GM12873 (cell line): ENCODE results near the gene MED29.

Experiments
- CTCF ChIP-seq: IDR thresholded peaks from 2 replicates; pipeline ENCODE4 v1.5.1; 2012; ENCODE audit warnings: low read depth, mild to moderate bottlenecking, moderate library complexity, low read length, control low read depth; ENCODE audit not compliant: insufficient read depth; ENCODE audit errors: missing control alignments

The MED29 gene

GRCh38 chr19:39390451-39390750, 777 bp upstream of the MED29 start:
- TF ChIP-seq CTCF, result no peak

- peak; percentile 99 for TF ChIP-seq CTCF
Observed at GRCh38 chr19:39397360-39398296, 6.5 kb downstream of the MED29 start.

- no peak for TF ChIP-seq CTCF
Observed at GRCh38 chr19:39398297-39398864, 7.2 kb downstream of the MED29 start.

- no peak for TF ChIP-seq CTCF
Observed at GRCh38 chr19:39399668-39400050, 8.5 kb downstream of the MED29 start.

GRCh38 chr19:39400061-39400460, 8.9 kb downstream of the MED29 start:
- TF ChIP-seq CTCF, result no peak

- TF ChIP-seq CTCF, result no peak
Observed at GRCh38 chr19:39401070-39401548, 9.9 kb downstream of the MED29 start.

GRCh38 chr19:39401549-39402345, 10.6 kb downstream of the MED29 start:
- TF ChIP-seq CTCF, result no peak
